BLaER1 (cell line): ENCODE results near the gene GAD2.

Source experiments
- H3K27ac ChIP-seq: shearing (Covaris generic); formaldehyde crosslinking; 2 replicates; pipeline ENCODE4 v1.8.1; 2022
- H3K27me3 ChIP-seq: shearing (Covaris generic); formaldehyde crosslinking; 2 replicates; pipeline ENCODE4 v1.8.1; 2022
- H3K36me3 ChIP-seq: shearing (Covaris generic); formaldehyde crosslinking; 2 replicates; pipeline ENCODE4 v1.8.1; 2022
- H3K4me1 ChIP-seq: shearing (Covaris generic); formaldehyde crosslinking; 2 replicates; pipeline ENCODE4 v1.8.1; 2022
- H3K4me2 ChIP-seq: shearing (Covaris generic); formaldehyde crosslinking; 2 replicates; pipeline ENCODE4 v1.8.1; 2022
- H3K4me3 ChIP-seq: shearing (Covaris generic); formaldehyde crosslinking; 2 replicates; pipeline ENCODE4 v1.8.1; 2022
- H3K9ac ChIP-seq: shearing (Covaris generic); formaldehyde crosslinking; 2 replicates; pipeline ENCODE4 v1.8.1; 2022
- H3K9me3 ChIP-seq: shearing (Covaris generic); formaldehyde crosslinking; 2 replicates; pipeline ENCODE4 v1.8.1; 2022
- H4K20me1 ChIP-seq: shearing (Covaris generic); formaldehyde crosslinking; 2 replicates; pipeline ENCODE4 v1.8.1; 2022
- Cebpa-rat ChIP-seq: shearing (Covaris generic); IDR thresholded peaks from 2 replicates; pipeline ENCODE4 v1.8.1; 2022

The GAD2 gene

GRCh38 chr10:26251925-26252324 is 35.4 kb downstream of the GAD2 start:
- no peaks in the 10 kb centered on the region for H3K9me3 ChIP-seq
- no peak for TF ChIP-seq Cebpa-rat
- no peaks in the 10 kb centered on the region for H3K4me1 ChIP-seq
- H3K4me2 ChIP-seq: no peak overlapping the region
- H3K4me3 ChIP-seq: no peak overlapping the region
- H4K20me1 ChIP-seq: no peaks in the 10 kb centered on the region
- H3K9ac ChIP-seq: no peak overlapping the region
- H3K27ac ChIP-seq: no peak overlapping the region
- no peaks in the 10 kb centered on the region for H3K27me3 ChIP-seq
- H3K36me3 ChIP-seq: no peaks in the 10 kb centered on the region

GRCh38 chr10:26254616-26255015 is 38.0 kb downstream of the GAD2 start:
- no peak for TF ChIP-seq Cebpa-rat
- Histone ChIP-seq H3K4me1 (no peaks in the 10 kb centered on the region), H3K9ac (no peak overlapping the region), H3K27me3 (no peaks in the 10 kb centered on the region), H3K4me2 (no peak overlapping the region), H4K20me1 (no peaks in the 10 kb centered on the region), H3K9me3 (no peaks in the 10 kb centered on the region), H3K4me3 (no peak overlapping the region), H3K36me3 (no peaks in the 10 kb centered on the region), H3K27ac (no peak overlapping the region)

- no peak for TF ChIP-seq Cebpa-rat
- H3K9me3 ChIP-seq: no peaks in the 10 kb centered on the region
- no peak overlapping the region for H3K9ac ChIP-seq
- no peak overlapping the region for H3K4me3 ChIP-seq
- H3K36me3 ChIP-seq: no peaks in the 10 kb centered on the region
- no peaks in the 10 kb centered on the region for H4K20me1 ChIP-seq
- no peak overlapping the region for H3K27ac ChIP-seq
- H3K4me2 ChIP-seq: no peak overlapping the region
- H3K27me3 ChIP-seq: no peaks in the 10 kb centered on the region
- H3K4me1 ChIP-seq: no peaks in the 10 kb centered on the region
Observed at GRCh38 chr10:26259341-26259740, 42.8 kb downstream of the GAD2 start.

GRCh38 chr10:26269754-26270153 is 53.2 kb downstream of the GAD2 start:
- no peak for TF ChIP-seq Cebpa-rat
- Histone ChIP-seq H3K9me3 (no peaks in the 10 kb centered on the region), H3K4me1 (no peaks in the 10 kb centered on the region), H3K27ac (no peak overlapping the region), H3K4me2 (no peak overlapping the region), H4K20me1 (no peaks in the 10 kb centered on the region), H3K36me3 (no peaks in the 10 kb centered on the region), H3K4me3 (no peak overlapping the region), H3K27me3 (no peaks in the 10 kb centered on the region), H3K9ac (no peak overlapping the region)

- Histone ChIP-seq H3K4me3 (no peak overlapping the region), H3K4me1 (no peaks in the 10 kb centered on the region), H3K27ac (no peak overlapping the region), H4K20me1 (no peaks in the 10 kb centered on the region), H3K27me3 (no peaks in the 10 kb centered on the region), H3K36me3 (no peaks in the 10 kb centered on the region), H3K9me3 (no peaks in the 10 kb centered on the region), H3K4me2 (no peak overlapping the region), H3K9ac (no peak overlapping the region)
- TF ChIP-seq Cebpa-rat: no peak
Observed at GRCh38 chr10:26274391-26274790, 57.8 kb downstream of the GAD2 start.

- Histone ChIP-seq H4K20me1 (no peaks in the 10 kb centered on the region), H3K27ac (no peak overlapping the region), H3K36me3 (no peaks in the 10 kb centered on the region), H3K4me1 (no peaks in the 10 kb centered on the region), H3K9me3 (no peaks in the 10 kb centered on the region), H3K4me3 (no peak overlapping the region), H3K27me3 (no peaks in the 10 kb centered on the region), H3K9ac (no peak overlapping the region), H3K4me2 (no peak overlapping the region)
- no peak for TF ChIP-seq Cebpa-rat
Observed at GRCh38 chr10:26278295-26278694, 61.7 kb downstream of the GAD2 start.

GRCh38 chr10:26290236-26290635 is 73.7 kb downstream of the GAD2 start:
- no peaks in the 10 kb centered on the region for H4K20me1 ChIP-seq
- H3K4me1 ChIP-seq: peaks cover 20% of the 10 kb centered on the region
- no peak overlapping the region for H3K27ac ChIP-seq
- H3K27me3 ChIP-seq: no peaks in the 10 kb centered on the region
- H3K36me3 ChIP-seq: no peaks in the 10 kb centered on the region
- H3K9ac ChIP-seq: no peak overlapping the region
- 0 out of 2 replicates have a peak, but pooled peaks cover 5% of the 10 kb centered on the region for H3K9me3 ChIP-seq
- no peak overlapping the region for H3K4me2 ChIP-seq
- TF ChIP-seq Cebpa-rat: no peak
- H3K4me3 ChIP-seq: no peak overlapping the region

GRCh38 chr10:26291721-26292480 is 75.3 kb downstream of the GAD2 start:
- TF ChIP-seq Cebpa-rat: no peak
- Histone ChIP-seq H3K4me1 (peaks cover 20% of the 10 kb centered on the region), H3K36me3 (no peaks in the 10 kb centered on the region), H3K27me3 (no peaks in the 10 kb centered on the region), H3K9ac (no peak overlapping the region), H3K9me3 (0 out of 2 replicates have a peak, but pooled peaks cover 5% of the 10 kb centered on the region), H3K27ac (no peak overlapping the region), H4K20me1 (no peaks in the 10 kb centered on the region), H3K4me2 (peak overlapping the region; percentile 56), H3K4me3 (no peak overlapping the region)

- Histone ChIP-seq H3K36me3 (no peaks in the 10 kb centered on the region), H3K4me3 (no peak overlapping the region), H3K27me3 (no peaks in the 10 kb centered on the region), H3K4me1 (peaks cover 11% of the 10 kb centered on the region), H3K9ac (no peak overlapping the region), H3K4me2 (no peak overlapping the region), H3K27ac (no peak overlapping the region), H3K9me3 (no peaks in the 10 kb centered on the region), H4K20me1 (no peaks in the 10 kb centered on the region)
- no peak for TF ChIP-seq Cebpa-rat
Observed at GRCh38 chr10:26296360-26296759, 79.8 kb downstream of the GAD2 start.

GRCh38 chr10:26300001-26300400 is 83.4 kb downstream of the GAD2 start:
- no peaks in the 10 kb centered on the region for H3K9me3 ChIP-seq
- no peak overlapping the region for H3K4me2 ChIP-seq
- H3K36me3 ChIP-seq: no peaks in the 10 kb centered on the region
- no peaks in the 10 kb centered on the region for H3K4me1 ChIP-seq
- H4K20me1 ChIP-seq: no peaks in the 10 kb centered on the region
- H3K27me3 ChIP-seq: no peaks in the 10 kb centered on the region
- no peak overlapping the region for H3K9ac ChIP-seq
- no peak overlapping the region for H3K4me3 ChIP-seq
- no peak overlapping the region for H3K27ac ChIP-seq
- TF ChIP-seq Cebpa-rat: no peak

- no peaks in the 10 kb centered on the region for H3K4me1 ChIP-seq
- H3K4me3 ChIP-seq: no peak overlapping the region
- no peaks in the 10 kb centered on the region for H4K20me1 ChIP-seq
- H3K9me3 ChIP-seq: no peaks in the 10 kb centered on the region
- no peak overlapping the region for H3K9ac ChIP-seq
- H3K36me3 ChIP-seq: no peaks in the 10 kb centered on the region
- TF ChIP-seq Cebpa-rat: no peak
- no peak overlapping the region for H3K4me2 ChIP-seq
- no peaks in the 10 kb centered on the region for H3K27me3 ChIP-seq
- H3K27ac ChIP-seq: no peak overlapping the region
Observed at GRCh38 chr10:26303366-26303765, 86.8 kb downstream of the GAD2 start.
